ENCODE measurements around the gene GPT2.
A peak's percentile ranks its signal among the peaks of the same experiment; 100 is the strongest.

Gene GPT2

GRCh38 chr16:46899443-46900143 lies 15.4 kb downstream of the GPT2 start:
- peak; percentile 9 to 24 for DNase-seq

- DNase-seq, result no peak
Observed at GRCh38 chr16:46900455-46901235, 16.5 kb downstream of the GPT2 start.

DNA sequence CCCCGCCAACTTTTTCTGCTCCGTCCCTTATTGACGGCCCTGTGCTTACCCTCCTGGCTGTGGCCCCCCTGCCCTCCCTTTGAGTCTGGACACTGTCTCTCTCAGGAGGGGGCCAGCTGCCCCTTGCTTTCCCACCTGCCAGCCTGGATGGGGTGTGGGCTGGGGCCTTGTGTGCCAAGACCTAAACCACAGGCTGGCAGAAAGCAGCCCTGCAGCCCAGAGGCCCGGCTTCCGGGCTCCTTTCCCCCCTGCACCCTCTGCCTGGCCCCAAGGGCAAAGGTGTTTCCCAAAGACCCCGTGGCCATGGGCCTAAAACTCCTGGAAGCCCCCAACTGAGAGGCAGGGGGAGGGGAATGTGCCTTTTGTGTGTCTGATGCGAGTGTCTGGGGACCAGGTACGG lies 17.5 kb downstream of the GPT2 start:
- DNase-seq, result no peak

GRCh38 chr16:46903255-46903905 lies 19.2 kb downstream of the GPT2 start:
- no peak for DNase-seq

DNA sequence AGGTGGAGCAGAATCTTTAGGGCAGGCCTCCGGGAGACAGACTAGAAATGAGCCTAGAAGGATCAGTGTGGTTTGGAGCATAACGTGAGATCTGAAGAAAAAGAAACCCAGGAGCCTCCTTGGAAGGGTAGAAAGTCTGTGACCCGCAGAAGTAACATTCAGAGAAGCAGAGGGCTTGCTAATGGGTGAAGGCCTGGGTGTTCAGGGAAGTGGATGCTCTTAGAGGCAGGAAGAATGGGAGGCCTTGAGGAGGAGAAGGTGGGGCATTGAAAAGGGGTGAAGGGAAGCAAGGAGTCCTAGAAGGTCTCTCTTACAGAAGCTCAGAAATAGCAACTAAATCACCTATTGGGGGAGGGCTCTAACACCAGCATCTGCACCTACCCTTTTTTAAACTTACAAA lies 20.3 kb downstream of the GPT2 start:
- no peak for DNase-seq

DNA sequence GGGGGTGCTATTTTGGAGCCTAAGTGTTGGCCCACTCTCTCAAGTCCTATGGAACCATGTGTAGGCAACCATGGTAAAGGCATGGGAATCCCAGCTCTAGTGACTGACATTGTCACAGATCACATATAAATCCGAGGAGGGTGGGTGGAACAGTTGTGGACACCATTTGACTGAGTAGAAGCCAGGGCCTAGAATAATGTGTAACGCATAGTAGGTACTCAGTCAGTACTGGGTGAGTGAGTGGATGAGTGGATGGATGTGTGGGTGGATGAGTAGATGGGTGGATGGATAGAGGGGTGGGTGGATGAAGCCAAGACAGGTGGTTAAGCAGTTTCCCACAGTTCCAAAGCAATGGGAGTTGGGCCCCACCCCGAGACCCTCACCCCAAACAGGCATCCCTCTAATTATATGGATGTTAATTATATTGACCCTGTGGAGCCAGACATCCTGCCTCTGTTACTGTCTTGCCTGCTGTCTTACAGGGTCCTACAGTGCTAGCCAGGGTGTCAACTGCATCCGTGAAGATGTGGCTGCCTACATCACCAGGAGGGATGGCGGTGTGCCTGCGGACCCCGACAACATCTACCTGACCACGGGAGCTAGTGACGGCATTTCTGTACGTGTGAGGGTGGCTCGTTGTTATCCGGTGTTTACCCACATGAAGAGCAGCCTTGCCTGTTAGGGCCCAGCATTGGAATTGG lies 22.3 kb downstream of the GPT2 start:
- no peak for DNase-seq

- DNase-seq, result no peak
Observed at GRCh38 chr16:46907061-46907774, 23.1 kb downstream of the GPT2 start.

DNA sequence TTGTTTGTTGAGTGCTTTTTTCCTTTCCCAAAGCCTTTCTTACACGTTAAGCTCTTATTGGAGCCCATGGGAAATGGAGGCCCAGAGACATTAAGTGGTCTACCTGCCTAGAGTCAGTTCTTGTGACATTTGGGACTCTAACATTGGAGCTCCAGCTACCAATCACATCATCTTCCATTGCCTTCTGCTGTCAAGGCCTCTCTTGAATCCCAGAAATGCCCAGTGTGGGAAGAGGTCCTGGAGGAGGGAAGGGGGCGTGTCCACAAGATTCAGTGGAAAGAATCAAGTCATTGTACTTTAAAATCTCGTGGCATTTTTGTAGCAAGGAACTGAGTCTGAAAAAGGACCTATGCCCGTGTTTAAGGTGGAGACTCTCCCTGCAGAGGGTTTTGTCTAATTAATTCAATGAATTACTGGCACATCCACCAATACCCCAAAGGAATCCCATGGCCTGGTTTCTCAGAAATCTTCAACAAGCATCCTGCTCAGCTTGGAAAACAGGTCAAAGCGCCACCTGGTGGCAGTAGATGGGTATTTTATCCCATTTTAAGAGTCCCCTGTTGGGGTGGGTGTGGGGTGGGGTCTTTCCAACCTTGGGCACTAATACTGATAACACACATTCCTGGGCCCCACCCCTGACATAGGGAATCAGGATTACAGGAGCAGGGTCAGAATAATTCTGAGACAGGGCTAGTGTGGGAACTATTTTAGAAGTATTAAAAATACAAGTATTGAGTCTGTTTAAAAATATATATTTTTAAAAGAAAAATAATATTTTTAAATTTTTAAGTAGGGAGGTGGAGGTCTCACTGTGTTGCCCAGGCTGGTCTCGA lies 24.6 kb downstream of the GPT2 start:
- DNase-seq, result peak; percentile 19 to 77

DNA sequence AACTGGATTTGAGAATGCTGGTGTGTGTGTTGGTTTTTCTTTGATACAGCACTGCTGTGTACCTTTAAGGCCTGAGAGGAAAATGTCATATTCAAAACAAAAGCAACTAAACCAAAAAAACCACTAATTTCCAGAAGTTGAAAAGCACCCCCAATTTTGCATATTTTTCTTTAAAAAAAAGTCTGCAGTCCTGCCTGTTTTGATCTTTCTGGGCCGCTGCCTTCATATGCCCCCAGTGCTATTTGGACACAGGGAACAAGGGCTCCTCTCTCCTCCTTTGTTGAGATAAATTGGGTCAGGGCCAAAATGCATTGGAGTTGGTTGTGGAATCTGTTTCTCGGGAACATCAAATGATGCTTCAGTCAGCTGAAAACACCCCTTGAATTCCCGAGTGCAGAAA lies 26.9 kb downstream of the GPT2 start:
- DNase-seq, result no peak

- DNase-seq, result no peak
Observed at GRCh38 chr16:46911650-46912049, 27.5 kb downstream of the GPT2 start.

GRCh38 chr16:46914556-46915201 lies 30.5 kb downstream of the GPT2 start:
- no peak for DNase-seq

GRCh38 chr16:46915483-46916025 lies 31.4 kb downstream of the GPT2 start:
- DNase-seq, result no peak

DNA sequence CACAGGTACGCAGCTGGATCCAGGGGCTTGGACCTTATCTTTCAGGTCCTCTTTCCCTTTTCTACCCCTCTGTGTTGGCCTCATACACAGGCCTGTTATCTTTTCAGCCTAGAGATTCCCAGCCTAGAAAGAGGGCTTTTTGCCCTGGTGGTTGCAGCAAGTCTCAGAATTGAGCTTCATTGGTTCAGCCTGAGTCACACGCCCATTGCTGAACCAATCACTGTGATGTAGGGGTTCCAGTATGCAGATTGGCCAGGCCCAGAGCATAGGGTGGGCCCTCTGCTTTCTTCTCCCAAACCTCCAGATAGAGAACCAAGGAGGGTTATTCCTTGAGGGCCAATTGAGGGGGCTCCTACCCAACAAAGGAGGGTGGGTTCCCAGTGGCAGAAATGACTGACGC lies 32.8 kb downstream of the GPT2 start:
- DNase-seq, result peak; percentile 58 to 64

DNA sequence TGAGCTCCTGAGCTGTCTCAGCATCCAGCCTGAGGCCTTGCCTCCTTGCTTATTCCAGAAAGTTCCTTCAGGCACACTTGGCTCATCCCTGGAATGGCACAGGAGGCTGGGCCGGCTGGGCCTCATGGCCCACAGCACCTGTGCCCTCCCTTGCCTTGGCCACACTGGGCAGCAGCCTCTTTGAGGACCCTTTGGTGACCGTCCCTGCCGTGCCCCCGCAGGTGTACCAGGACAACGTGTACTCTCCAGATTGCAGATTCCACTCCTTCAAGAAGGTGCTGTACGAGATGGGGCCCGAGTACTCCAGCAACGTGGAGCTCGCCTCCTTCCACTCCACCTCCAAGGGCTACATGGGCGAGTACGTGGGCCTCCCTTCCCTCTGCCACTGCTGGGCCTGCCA lies 34.2 kb downstream of the GPT2 start:
- DNase-seq, result no peak

- DNase-seq, result no peak
Observed at GRCh38 chr16:46918905-46919792, 35.0 kb downstream of the GPT2 start.

DNA sequence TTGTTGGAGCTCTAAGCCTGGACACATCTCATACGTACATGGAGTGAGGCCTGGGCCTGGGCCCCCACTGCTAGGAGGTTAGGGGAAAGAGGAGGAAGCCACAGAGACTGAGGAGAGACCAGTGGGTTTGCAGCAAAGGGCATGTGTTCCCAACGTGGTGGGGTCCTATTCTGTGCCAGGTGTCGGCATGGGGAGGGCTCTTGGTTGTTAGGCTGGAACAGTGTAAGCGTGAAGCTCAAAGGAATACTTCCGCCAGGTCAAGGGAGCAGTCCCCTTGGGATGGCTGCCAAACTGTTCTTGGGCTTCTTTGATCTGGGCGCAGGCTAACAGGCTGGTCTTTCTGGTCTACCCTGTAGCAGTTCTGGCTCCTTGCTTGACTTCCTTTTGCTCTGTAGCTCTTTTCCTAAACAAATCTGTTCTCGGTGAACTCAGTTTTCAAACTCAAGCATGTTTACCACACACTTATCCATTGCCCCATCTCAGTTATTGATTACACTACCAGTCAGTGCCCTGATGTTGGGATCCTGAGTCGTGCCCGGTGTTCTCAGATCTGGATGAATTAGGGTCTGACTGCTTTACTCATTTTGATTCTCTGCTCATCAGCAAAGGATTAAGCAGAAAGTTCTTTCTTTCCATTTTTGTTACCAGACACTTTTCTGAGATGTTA lies 36.4 kb downstream of the GPT2 start:
- DNase-seq, result no peak

GRCh38 chr16:46922239-46922638 lies 38.1 kb downstream of the GPT2 start:
- DNase-seq, result no peak

- no peak for DNase-seq
Observed at GRCh38 chr16:46923513-46924295, 39.5 kb downstream of the GPT2 start.

All from Kasumi-1 (cell line).